Activated CD4-positive, alpha-beta memory T cell treated with anti-CD3 and anti-CD28 coated beads, Interleukin-2, amount 10 ng/mL, durations not matched to agents 7 days and 5 days (primary cell): ENCODE data around the gene TCF15. TPM values are rescaled to one million over a fixed set of nuclear protein-coding genes. Genes with fewer than 3 reads are reported as not detected.
"Not testable (repeated sequence)": the region's sequence is repeated elsewhere in the genome, so short reads cannot be mapped to it uniquely, and the experiment has no call there.

Source experiments
- CTCF ChIA-PET: fragments of 350-600 bp; sonication (Branson Sonifier 250); formaldehyde crosslinking; loops from one replicate; lab custom pipeline; 2021; ENCODE audit warnings: antibody characterized with exemption, inconsistent platforms; lab: Charles Lee
- POLR2A ChIA-PET: fragments of 350-600 bp; sonication (Branson Sonifier 250); formaldehyde crosslinking; loops from one replicate; lab custom pipeline; 2021; ENCODE audit warnings: antibody characterized with exemption; lab: Charles Lee
- DNase-seq: peaks from one replicate; pipeline ENCODE4 v3.0.0-alpha.2; 2020
- H3K27ac Mint-ChIP-seq: one replicate; pipeline ENCODE4 v1.8.0; 2021; ENCODE audit warnings: mild to moderate bottlenecking, mixed read lengths
- H3K27me3 Mint-ChIP-seq: one replicate; pipeline ENCODE4 v1.8.0; 2021; ENCODE audit warnings: mixed read lengths
- H3K36me3 Mint-ChIP-seq: one replicate; pipeline ENCODE4 v1.8.0; 2021; ENCODE audit warnings: low read depth, mixed read lengths
- H3K4me1 Mint-ChIP-seq: one replicate; pipeline ENCODE4 v1.8.0; 2021; ENCODE audit warnings: mixed read lengths
- H3K4me3 Mint-ChIP-seq: one replicate; pipeline ENCODE4 v1.8.0; 2021; ENCODE audit warnings: mild to moderate bottlenecking, mixed read lengths
- H3K9me3 Mint-ChIP-seq: one replicate; pipeline ENCODE4 v1.8.0; 2021; ENCODE audit warnings: mixed read lengths
- total RNA-seq, 2 experiments: library from RNA; stranded (reverse); gene quantifications; one replicate each; pipeline ENCODE4 v1.2.3, GENCODE V29; 2021

The TCF15 gene
- total RNA-seq, 2 experiments from 2014 or later = not detected

GRCh38 chr20:578940-579690 is 31.0 kb downstream of the TCF15 start:
- POLR2A ChIA-PET, CTCF ChIA-PET, H3K27ac Mint-ChIP-seq, H3K4me1 Mint-ChIP-seq, DNase-seq, H3K36me3 Mint-ChIP-seq, H3K27me3 Mint-ChIP-seq, H3K9me3 Mint-ChIP-seq, H3K4me3 Mint-ChIP-seq: not testable (repeated sequence)

GRCh38 chr20:577167-577791 is 32.8 kb downstream of the TCF15 start:
- Mint-ChIP-seq H3K27ac (no peak overlapping the region), H3K27me3 (peaks cover 14% of the 10 kb centered on the region), H3K9me3 (no peaks in the 10 kb centered on the region), H3K4me3 (no peak overlapping the region), H3K36me3 (no peaks in the 10 kb centered on the region), H3K4me1 (no peaks in the 10 kb centered on the region)
- CTCF ChIA-PET = interaction anchor here (0.6 to 0.9 kb wide), 3 partner anchors 10 to 380 kb away, joined by 3 to 4 read pairs (median 3); no protein-coding TSS in a partner anchor
- POLR2A ChIA-PET = no interaction called here
- no peak for DNase-seq

GRCh38 chr20:576156-576555 is 34.0 kb downstream of the TCF15 start:
- CTCF ChIA-PET = no interaction called here
- no peaks in the 10 kb centered on the region for H3K36me3 Mint-ChIP-seq

GRCh38 chr20:575230-575629 is 34.9 kb downstream of the TCF15 start:
- Mint-ChIP-seq H3K4me1 (no peaks in the 10 kb centered on the region), H3K9me3 (no peaks in the 10 kb centered on the region), H3K4me3 (no peak overlapping the region), H3K27ac (no peak overlapping the region), H3K27me3 (peaks cover 19% of the 10 kb centered on the region), H3K36me3 (no peaks in the 10 kb centered on the region)
- CTCF ChIA-PET = interaction anchor here (1.0 kb wide), 1 partner anchor 70 kb away, joined by 3 read pairs; no protein-coding TSS in a partner anchor
- POLR2A ChIA-PET = no interaction called here
- DNase-seq = no peak

More at GRCh38 chr20:576156-576555, 34.0 kb downstream of the TCF15 start:
- POLR2A ChIA-PET = no interaction called here
- no peaks in the 10 kb centered on the region for H3K4me1 Mint-ChIP-seq
- H3K9me3 Mint-ChIP-seq = no peaks in the 10 kb centered on the region
- no peak for DNase-seq
- no peak overlapping the region for H3K27ac Mint-ChIP-seq
- H3K4me3 Mint-ChIP-seq = no peak overlapping the region
- peaks cover 19% of the 10 kb centered on the region for H3K27me3 Mint-ChIP-seq

GRCh38 chr20:574297-574942 is 35.7 kb downstream of the TCF15 start:
- CTCF ChIA-PET = interaction anchor here (1.0 kb wide), 1 partner anchor 71 kb away, joined by 3 read pairs; no protein-coding TSS in a partner anchor
- H3K36me3 Mint-ChIP-seq = no peaks in the 10 kb centered on the region
- POLR2A ChIA-PET = no interaction called here

GRCh38 chr20:573414-574296 is 36.5 kb downstream of the TCF15 start:
- DNase-seq = no peak
- ChIA-PET CTCF (interaction anchor here (1.0 kb wide), 1 partner anchor 72 kb away, joined by 3 read pairs; no protein-coding TSS in a partner anchor), POLR2A (no interaction called here)
- no peak overlapping the region for H3K4me3 Mint-ChIP-seq
- H3K36me3 Mint-ChIP-seq = no peaks in the 10 kb centered on the region
- H3K9me3 Mint-ChIP-seq = no peaks in the 10 kb centered on the region
- no peaks in the 10 kb centered on the region for H3K4me1 Mint-ChIP-seq
- peaks cover 27% of the 10 kb centered on the region for H3K27me3 Mint-ChIP-seq
- H3K27ac Mint-ChIP-seq = no peak overlapping the region

More at GRCh38 chr20:574297-574942, 35.7 kb downstream of the TCF15 start:
- no peaks in the 10 kb centered on the region for H3K4me1 Mint-ChIP-seq
- H3K27ac Mint-ChIP-seq = no peak overlapping the region
- H3K4me3 Mint-ChIP-seq = no peak overlapping the region
- DNase-seq = no peak
- no peaks in the 10 kb centered on the region for H3K9me3 Mint-ChIP-seq
- H3K27me3 Mint-ChIP-seq = peaks cover 23% of the 10 kb centered on the region

- no peak for DNase-seq
- H3K4me3 Mint-ChIP-seq = no peak overlapping the region
- H3K27ac Mint-ChIP-seq = no peak overlapping the region
- H3K27me3 Mint-ChIP-seq = peaks cover 31% of the 10 kb centered on the region
- no peaks in the 10 kb centered on the region for H3K36me3 Mint-ChIP-seq
- POLR2A ChIA-PET = no interaction called here
- no peaks in the 10 kb centered on the region for H3K4me1 Mint-ChIP-seq
- CTCF ChIA-PET = interaction anchor here (1.2 kb wide), 1 partner anchor 12 kb away, joined by 5 read pairs; no protein-coding TSS in a partner anchor
- H3K9me3 Mint-ChIP-seq = no peaks in the 10 kb centered on the region
Measured at GRCh38 chr20:572727-573126, 37.4 kb downstream of the TCF15 start.

GRCh38 chr20:571754-572441 is 38.2 kb downstream of the TCF15 start:
- H3K9me3 Mint-ChIP-seq = no peaks in the 10 kb centered on the region
- ChIA-PET POLR2A (no interaction called here), CTCF (interaction anchor here (1.2 kb wide), 1 partner anchor 11 kb away, joined by 5 read pairs; no protein-coding TSS in a partner anchor)
- no peak for DNase-seq
- H3K4me1 Mint-ChIP-seq = no peaks in the 10 kb centered on the region
- no peak overlapping the region for H3K27ac Mint-ChIP-seq
- no peaks in the 10 kb centered on the region for H3K36me3 Mint-ChIP-seq
- peaks cover 36% of the 10 kb centered on the region for H3K27me3 Mint-ChIP-seq
- H3K4me3 Mint-ChIP-seq = no peak overlapping the region

GRCh38 chr20:568673-569415 is 41.3 kb downstream of the TCF15 start:
- H3K4me1 Mint-ChIP-seq = no peaks in the 10 kb centered on the region
- no peaks in the 10 kb centered on the region for H3K36me3 Mint-ChIP-seq
- DNase-seq = no peak
- H3K9me3 Mint-ChIP-seq = no peaks in the 10 kb centered on the region
- no peak overlapping the region for H3K4me3 Mint-ChIP-seq
- ChIA-PET POLR2A (interaction anchor here (0.6 kb wide), 1 partner anchor 48 kb away, joined by 3 read pairs; no protein-coding TSS in a partner anchor), CTCF (no interaction called here)
- H3K27ac Mint-ChIP-seq = no peak overlapping the region
- peaks cover 33% of the 10 kb centered on the region for H3K27me3 Mint-ChIP-seq

- no peaks in the 10 kb centered on the region for H3K9me3 Mint-ChIP-seq
- no peak overlapping the region for H3K27ac Mint-ChIP-seq
- no peak for DNase-seq
- H3K36me3 Mint-ChIP-seq = no peaks in the 10 kb centered on the region
- ChIA-PET POLR2A (no interaction called here), CTCF (no interaction called here)
- peaks cover 31% of the 10 kb centered on the region for H3K27me3 Mint-ChIP-seq
- H3K4me1 Mint-ChIP-seq = no peaks in the 10 kb centered on the region
- H3K4me3 Mint-ChIP-seq = no peak overlapping the region
Measured at GRCh38 chr20:568097-568652, 41.9 kb downstream of the TCF15 start.

- Mint-ChIP-seq H3K27me3 (peaks cover 25% of the 10 kb centered on the region), H3K27ac (no peak overlapping the region), H3K4me3 (no peak overlapping the region), H3K4me1 (no peaks in the 10 kb centered on the region), H3K36me3 (no peaks in the 10 kb centered on the region), H3K9me3 (no peaks in the 10 kb centered on the region)
- CTCF ChIA-PET = interaction anchor here (3.7 kb wide), 1 partner anchor 80 kb away, joined by 30 read pairs; no protein-coding TSS in a partner anchor
- POLR2A ChIA-PET = no interaction called here
- DNase-seq = no peak
Measured at GRCh38 chr20:564192-564591, 45.9 kb downstream of the TCF15 start.
